Renal cortex interstitium (tissue), 11 donors: ENCODE results near the gene TTC39B. TPM values are rescaled to one million over a fixed set of nuclear protein-coding genes. Genes with fewer than 3 reads are reported as not detected.
"Not testable (repeated sequence)": the region's sequence is repeated elsewhere in the genome, so short reads cannot be mapped to it uniquely, and the experiment has no call there.

ENCODE experiments used
- DNase-seq, 11 donors: peaks; one replicate each; pipeline ENCODE4 v3.0.0-alpha.2; 2013; ENCODE audit warnings: low read depth in 9 of 11, low spot score in 4 of 11; ENCODE audit errors: extremely low read depth in 1 of 11
- polyA plus RNA-seq, 3 donors: library from polyadenylated mRNA; unstranded; fragments of 120-200 nt; gene quantifications; one replicate each; pipeline ENCODE4 v1.2.1, GENCODE V29; 2013; ENCODE audit not compliant: insufficient read length in 3 of 3

TTC39B gene
- polyA plus RNA-seq, 3 donors, result 6.6 to 9.0 (median 7.5) TPM

DNA sequence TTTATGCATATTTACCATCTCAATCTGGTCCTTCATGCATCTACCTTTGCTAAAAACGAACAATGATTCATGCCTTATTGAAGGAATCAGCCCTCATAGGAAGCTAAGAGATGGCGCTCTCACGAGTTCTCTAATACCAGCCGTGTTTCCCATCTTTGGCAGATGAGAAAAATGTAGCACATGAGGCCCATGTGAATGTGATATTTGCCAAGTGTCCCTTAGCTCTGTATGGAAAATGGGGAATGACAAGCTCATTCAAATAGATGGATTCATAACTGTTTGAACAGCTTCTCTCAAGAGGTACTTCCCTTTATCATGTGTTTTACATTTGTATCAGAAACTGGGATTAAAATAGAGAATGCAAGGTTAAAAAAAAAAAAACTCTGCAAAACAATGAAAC is 66.1 kb downstream of the TTC39B start:
- no peak for DNase-seq

DNA sequence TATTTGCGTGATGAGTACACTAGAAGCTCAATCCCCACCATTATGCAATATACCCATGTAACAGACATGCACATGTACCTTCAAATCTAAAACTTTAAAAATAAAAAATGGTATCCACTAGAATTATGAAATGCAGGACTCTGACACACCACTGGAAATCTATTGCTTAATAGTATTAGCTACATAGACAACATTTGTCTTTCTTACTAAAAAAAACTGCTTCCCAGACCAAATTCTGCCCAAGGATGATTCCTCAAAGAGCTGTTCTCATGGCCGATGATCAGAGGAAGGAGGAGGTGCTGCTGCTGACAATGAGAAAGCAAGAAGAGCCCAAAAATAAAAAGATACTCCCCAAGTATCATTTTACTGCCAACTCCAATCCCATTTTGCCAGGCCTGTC is 67.2 kb downstream of the TTC39B start:
- DNase-seq, result no peak

DNA sequence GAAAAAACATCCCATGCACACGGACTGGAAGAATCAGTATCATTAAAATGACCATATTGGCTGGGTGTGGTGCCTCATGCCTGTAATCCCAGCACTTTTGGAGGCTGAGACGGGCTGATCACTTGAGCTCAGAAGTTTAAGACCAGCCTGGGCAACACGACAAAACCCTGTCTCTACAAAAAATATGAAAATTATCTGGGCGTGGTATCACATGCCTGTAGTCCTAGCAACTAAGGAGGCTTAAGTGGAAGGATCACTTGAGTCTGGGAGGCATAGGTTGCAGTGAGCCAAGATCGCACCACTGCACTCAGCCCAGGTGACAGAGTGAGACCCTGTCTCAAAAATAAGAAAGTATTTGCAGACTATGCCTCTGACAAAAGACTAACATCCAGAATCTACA is 68.4 kb downstream of the TTC39B start:
- DNase-seq, result no peak

DNA sequence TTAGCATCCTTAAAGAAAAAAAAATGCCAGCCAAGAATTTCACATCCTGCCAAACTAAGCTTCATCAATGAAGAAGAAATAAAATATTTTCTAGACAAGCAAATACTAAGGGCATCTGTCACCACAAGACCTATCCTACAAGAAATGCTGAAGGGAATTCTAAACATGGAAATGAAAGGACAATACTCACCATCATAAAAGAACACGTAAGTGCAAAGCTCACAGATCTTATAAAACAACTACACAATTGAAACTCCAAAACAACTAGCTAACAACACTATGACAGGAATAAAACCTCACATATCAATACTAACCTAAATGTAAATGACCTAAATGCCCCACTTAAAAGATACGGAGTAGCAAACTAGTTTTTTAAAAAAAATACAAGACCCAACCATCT is 71.4 kb downstream of the TTC39B start:
- no peak for DNase-seq

DNA sequence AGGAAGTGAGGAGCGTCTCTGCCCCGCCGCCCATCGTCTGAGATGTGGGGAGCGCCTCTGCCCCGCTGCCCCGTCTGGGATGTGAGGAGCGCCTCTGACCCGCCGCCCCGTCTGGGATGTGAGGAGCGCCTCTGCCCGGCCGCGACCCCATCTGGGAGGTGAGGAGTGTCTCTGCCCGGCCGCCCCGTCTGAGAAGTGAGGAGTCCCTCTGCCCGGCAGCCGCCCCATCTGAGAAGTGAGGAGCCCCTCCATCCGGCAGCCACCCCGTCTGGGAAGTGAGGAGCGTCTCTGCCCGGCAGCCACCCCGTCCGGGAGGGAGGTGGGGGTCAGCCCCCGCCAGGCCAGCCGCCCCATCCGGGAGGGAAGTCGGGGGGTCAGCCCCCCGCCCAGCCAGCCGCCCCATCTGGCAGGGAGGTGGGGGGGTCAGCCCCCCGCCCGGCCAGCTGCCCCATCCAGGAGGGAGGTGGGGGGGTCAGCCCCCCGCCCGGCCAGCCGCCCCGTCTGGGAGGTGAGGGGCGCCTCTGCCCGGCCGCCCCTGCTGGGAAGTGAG is 73.0 kb downstream of the TTC39B start:
- not testable (repeated sequence) for DNase-seq

DNA sequence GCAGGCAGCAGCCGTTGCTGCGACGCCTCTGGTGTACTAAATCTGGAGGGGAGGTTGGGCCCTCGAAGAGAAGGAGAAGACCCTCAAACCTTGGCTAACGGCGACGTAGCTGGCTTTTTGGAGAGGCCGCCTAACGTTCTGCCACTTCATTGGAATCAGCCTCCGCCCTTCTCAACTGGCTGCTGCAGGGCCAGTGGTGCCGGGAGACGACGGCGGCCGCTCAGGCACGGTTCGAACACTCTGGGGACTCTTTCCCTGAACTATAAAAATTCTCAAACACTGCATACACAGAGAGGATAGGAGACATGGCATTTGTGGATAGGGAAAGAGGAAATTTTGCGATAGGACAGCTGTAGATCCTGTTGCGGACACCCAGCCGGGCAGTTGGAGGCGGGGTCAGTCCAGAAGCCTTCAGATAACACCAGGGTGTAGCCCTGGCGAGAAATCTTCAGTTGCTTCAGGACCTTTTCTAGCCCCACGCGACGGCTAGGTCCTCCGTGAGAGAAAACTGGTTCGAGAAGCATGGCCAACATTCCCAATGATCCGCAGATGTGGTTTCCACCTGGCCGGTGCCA is 74.2 kb downstream of the TTC39B start:
- not testable (repeated sequence) for DNase-seq

DNA sequence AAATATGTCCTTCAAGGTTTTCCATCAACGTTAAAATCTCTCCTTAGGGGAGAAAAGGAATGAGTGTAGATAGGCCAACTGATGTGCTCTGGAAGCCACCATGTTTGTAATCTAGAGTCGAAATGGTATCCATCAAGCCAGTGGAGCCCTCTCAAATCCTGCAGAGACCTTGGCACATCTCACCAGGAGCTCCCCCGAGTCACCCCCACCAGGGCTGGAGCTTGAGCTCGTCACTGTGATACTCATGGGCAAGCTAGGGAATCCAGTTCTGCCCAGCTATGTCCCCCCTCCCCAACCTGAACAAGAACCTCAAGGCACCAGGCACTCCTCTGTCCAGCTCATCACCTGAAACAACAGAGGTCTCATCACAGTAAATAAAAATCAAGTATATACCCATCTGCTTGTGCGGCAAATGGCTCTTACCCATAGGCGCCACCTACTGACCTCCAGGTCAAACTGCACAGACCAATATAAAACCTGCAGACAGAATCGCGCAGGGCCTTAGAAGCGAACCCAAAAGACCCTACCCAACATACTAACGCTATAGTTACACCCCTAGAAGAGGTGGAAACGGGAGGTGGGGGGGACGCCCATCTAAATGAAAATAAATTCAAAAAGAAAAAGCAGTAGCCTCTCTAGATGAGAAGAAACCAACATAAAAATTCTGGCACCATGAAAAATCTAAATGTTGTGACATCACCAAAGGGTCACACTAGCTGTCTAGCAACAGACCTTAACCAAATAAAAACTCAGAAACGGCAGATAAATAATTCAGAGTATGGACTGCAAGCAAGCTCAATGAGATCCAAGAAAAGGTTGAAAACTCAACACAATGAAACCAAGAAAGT is 75.0 kb downstream of the TTC39B start:
- DNase-seq, result no peak

DNA sequence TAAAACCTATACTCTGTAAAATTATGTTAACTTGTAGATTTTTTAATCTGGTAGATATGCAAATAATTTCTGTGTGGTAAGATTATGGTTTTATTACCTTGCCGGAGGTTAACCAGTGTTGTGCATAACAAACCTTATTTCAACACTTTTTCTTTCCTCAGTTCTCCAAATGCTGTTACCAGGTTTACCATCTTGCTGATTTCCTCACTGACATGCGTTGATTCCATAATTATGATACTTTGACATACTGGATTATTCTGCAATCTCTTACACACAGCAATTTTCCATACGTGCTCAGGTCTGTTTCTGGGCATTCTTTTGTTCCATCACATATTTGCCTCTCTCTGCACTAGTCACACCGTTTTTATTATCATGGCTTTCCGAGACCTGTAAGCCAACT is 77.6 kb downstream of the TTC39B start:
- no peak for DNase-seq

DNA sequence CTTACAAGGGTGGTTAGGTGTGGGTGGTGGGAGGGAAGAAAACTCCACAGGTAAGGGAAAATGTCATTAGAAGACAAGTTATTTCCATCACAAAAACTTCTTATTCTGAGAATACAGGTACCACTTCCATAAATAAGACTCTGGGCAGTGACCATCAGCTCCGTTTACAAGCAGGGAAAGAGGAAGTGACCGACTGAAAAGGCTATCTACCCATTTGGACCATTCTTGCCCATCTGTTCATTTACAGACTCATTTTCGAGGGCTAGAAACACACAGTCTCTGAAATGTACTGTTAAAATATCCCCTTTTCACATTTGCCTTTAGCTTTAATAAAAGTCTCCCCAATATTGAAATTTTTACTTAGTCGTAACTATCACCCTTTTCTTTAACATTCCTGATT is 79.5 kb downstream of the TTC39B start:
- no peak for DNase-seq

DNA sequence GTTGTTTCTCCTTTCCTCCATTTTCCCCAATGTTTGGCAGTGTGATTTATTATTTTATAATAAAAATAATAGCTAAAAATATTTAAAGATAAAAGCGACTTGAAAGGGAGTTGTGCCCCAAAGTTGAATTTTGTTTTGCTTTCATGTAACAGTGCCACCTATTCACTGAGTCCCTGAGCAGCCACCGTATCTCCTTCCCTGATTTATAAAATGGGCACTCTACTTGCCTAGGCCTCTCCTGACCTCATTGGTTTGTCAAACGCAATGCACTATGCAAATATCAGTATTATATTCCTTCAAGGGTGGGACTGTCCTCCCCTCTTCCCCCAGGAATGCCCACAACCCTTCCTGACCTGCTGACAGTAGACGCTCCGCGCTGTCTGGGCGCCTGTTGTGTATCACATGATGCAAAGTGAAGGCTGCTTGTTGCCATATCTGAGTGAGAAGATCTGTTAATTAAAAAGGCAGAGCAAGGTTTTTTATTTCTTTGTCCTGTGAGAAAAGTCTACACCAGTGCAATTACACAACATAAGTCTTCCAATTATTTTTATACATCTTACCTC is 81.4 kb downstream of the TTC39B start:
- DNase-seq, result no peak

DNA sequence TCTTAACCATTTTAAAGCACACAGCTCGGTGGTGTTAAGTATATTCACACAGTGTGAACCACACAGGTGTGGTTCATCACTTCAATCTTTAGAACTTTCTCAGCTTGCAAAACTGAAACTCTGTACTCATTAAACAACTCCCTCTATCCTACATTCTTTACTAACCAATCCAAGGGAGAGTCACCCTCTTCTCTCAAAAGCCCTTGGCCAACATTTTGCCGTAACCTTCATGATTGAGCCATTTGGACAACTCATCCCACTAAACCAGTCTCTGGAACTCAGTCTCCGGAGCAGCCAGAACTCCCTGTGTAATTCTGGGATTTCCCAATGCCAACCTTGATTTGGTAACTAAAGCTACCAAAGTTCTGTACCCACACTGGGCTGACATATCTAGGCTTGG is 84.7 kb downstream of the TTC39B start:
- DNase-seq, result no peak

DNA sequence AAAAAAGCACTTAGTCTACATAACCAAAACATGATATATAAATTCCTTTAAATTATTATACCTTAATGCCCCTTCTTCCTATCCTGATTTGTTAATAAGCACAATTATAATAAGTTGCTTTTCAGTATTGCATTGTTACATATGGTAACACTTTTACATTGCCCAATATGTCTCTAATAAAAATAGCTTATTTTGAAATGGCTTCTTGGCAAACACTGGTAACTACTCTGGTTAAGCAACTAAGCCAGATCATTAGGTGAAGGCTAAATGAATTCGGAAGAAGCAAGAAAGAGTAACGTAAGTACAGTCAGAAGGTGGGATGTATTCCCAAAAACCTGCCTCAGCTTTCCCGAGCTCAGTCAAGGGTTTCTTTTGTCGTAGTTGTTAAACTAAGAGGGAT is 85.3 kb downstream of the TTC39B start:
- no peak for DNase-seq

DNA sequence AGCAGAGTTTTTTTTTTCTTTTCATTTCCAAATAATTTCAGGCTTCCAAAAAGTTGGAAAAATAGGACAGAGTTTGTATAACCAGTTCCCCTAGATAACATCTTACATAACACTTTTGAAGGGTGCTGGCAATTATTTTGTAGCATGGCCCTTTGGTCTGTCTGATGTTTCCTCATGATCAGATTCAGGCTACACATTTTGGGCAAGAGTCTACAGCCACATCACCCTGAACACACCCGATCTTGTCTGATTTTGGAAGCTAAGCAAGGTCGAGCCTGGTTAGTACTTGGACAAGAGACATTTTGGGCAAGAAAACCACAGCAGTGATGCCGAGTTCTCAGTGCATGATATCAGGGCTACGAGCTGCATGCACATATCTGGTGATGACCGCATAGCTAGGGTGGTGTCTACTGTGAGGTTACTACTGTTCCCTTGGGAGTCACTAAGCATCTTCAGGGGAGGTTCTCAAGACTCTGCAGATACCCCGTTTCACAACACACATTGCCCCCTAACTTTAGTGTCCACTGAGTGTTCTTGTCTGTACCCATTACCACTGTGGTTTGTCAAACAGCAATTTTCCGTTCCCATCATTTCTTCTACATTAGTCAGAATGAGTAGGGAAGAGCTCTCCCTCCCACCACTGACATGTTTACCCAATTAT is 86.2 kb downstream of the TTC39B start:
- DNase-seq, result no peak

DNA sequence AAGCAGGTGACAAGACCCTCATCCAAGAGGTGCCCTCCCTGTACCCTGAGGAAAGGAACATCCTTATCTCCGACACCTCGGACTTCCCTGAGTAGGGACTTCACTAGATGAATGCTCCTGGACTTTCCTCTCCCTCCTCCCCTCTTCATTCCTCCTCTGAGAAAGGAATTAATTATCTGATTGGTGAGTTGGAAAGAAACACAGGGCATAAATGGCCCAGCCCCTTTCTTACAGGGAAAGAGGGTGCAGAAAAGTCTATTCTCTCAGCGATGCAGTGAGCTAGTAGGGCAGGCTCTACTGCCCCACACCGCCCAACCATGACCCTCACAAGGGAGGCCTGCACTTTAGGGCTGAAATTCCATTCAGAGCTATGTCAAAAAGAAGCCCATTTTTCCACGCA is 87.5 kb downstream of the TTC39B start:
- DNase-seq, result peak in 4 of 11 donors; percentile 9 to 38 (median 26)

DNA sequence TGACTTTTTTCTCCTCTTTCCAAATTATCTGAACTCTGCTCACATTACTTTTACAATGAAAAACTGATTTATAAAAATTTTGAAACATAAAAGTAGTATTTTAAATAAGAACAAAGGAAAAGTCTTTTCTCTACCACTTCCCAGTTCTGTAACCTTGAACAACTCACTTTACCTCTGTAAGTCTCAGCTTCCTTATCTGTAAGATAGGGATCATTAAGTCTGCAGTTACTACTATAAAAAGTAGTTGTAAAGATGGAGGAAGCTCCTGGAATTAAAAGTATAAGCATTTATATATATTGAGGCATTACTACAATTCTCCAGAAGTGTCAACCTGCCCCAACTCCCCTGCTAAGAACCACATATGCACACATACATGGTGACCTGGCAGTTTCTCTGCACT is 88.0 kb downstream of the TTC39B start:
- DNase-seq, result no peak

DNA sequence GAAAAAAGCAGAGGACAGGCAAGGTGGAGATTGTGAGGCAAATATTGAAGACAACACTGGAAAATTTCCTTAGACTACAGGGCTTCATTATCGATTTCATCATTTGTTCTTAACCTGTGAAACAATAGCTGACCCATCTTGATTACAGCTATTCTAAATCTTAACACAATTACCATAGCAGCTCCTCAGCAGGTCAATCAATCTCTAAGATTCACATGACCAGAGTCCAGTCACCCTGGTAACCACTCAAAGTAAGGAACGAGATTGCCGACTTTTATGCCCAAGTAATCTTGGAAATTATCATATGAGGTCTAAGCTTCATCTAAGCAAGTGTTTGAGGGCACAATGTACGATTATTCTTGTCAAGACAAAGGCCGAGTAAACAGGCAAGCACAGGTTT is 93.8 kb downstream of the TTC39B start:
- no peak for DNase-seq

DNA sequence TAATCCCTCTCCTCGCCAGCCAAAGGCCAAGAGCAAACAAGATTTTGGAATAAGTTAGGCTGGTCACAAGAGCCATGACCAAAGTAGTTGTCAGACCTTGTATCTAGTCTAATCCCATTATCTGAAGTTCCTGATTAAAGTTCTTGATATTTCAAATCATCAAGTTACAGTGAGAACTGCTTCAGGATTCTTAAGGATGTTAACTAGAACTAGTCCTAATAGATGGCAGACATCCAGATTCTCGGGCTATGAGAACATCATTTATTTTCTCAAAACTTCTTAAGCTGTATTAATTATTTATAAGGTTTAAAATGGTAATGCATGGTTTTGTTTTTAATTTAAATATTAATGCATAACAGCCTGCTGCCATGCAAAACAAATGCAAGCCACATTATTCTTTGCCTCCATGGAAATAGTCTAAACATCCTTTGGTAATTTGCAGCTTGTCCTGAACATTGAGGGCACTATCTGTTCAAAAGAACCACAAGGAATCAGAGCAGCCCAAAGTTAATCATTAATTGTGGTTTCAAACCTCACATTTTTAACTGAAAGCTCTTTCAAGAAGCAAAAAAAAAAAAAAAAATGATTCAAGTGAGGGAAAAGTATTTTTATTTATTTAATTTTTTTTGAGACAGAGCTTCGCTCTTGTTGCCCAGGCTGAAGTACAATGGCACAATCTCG is 95.1 kb downstream of the TTC39B start:
- DNase-seq, result peak in 2 of 11 donors; percentile 15 to 35

DNA sequence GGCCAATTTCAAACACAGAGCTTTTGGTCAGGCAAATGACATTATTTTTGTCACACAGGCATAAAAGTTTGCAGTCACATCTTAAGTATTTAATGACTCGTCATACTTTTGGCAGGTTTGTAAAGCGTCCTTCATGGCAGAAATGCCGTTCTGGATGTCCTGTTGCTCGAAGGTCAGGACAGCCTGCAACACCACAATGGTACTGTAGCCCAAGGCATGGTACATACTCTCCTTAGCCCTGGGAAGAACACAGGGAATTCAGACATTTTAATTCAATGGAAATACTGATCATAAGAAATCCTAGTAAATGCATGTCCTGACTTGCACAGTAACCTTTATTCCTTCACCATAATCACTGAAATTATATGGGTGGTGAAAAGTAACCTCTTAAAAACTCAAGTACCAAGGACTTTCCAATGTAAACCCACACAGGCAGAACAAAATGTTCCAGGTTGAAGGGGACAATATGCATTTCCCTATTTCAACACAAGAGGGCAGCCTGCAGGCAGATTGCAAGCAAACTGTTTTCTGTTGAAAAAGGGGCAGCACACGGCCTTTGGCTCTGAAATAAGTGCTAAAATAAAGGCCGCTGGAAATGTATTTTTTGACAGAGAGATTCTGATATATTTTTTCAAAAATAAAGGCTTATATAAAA is 95.7 kb downstream of the TTC39B start:
- peak; percentile 62 to 82 (median 75) for DNase-seq
